Smooth muscle cell (in vitro differentiated cells): Measurements from ENCODE around the gene ZGLP1. TPM values are rescaled to one million over a fixed set of nuclear protein-coding genes. Genes with fewer than 3 reads are reported as not detected.

Experiments used
- DNase-seq: peaks from one replicate; lab custom pipeline; 2025; ENCODE audit not compliant: unreplicated experiment; lab: John Stamatoyannopoulos, UW
- H2AFZ ChIP-seq: fragments of 200-600 bp; sonication (generic); 2 replicates; pipeline ENCODE4 v1.6.0; 2016; ENCODE audit warnings: antibody characterized with exemption, low read depth, mild to moderate bottlenecking
- H3F3A ChIP-seq: fragments of 200-600 bp; sonication (generic); 2 replicates; pipeline ENCODE4 v1.6.0; 2017; ENCODE audit warnings: antibody characterized with exemption, low read depth
- H3K27ac ChIP-seq: fragments of 200-600 bp; sonication (generic); 2 replicates; pipeline ENCODE4 v1.5.1; 2016; ENCODE audit warnings: low read depth, mild to moderate bottlenecking
- H3K27me3 ChIP-seq: fragments of 200-600 bp; sonication (generic); 2 replicates; pipeline ENCODE4 v1.6.1; 2016; ENCODE audit warnings: low read depth, mild to moderate bottlenecking
- H3K36me3 ChIP-seq: fragments of 200-600 bp; sonication (generic); 2 replicates; pipeline ENCODE4 v1.5.1; 2016; ENCODE audit warnings: low read depth
- H3K4me1 ChIP-seq: fragments of 200-600 bp; sonication (generic); 2 replicates; pipeline ENCODE4 v1.5.1; 2016; ENCODE audit warnings: low read depth
- H3K4me2 ChIP-seq: fragments of 200-600 bp; sonication (generic); 2 replicates; pipeline ENCODE4 v1.6.0; 2016; ENCODE audit warnings: mild to moderate bottlenecking
- H3K4me3 ChIP-seq: fragments of 200-600 bp; sonication (generic); 2 replicates; pipeline ENCODE4 v1.5.1; 2016; ENCODE audit warnings: mild to moderate bottlenecking
- H3K79me2 ChIP-seq: fragments of 200-600 bp; sonication (generic); 2 replicates; pipeline ENCODE4 v1.6.0; 2016; ENCODE audit warnings: low read depth, mild to moderate bottlenecking
- H3K9ac ChIP-seq: fragments of 200-600 bp; sonication (generic); 2 replicates; pipeline ENCODE4 v1.6.0; 2016; ENCODE audit warnings: low read depth
- H3K9me3 ChIP-seq: fragments of 200-600 bp; sonication (generic); replicated peaks from 2 replicates; pipeline ENCODE4 v1.5.1; 2016; ENCODE audit warnings: low read depth
- H4K20me1 ChIP-seq: fragments of 200-600 bp; sonication (generic); 2 replicates; pipeline ENCODE4 v1.6.0; 2016; ENCODE audit warnings: low read depth
- WGBS: methylation state at CpG from one replicate; pipeline ENCODE4 v1.1.7; 2016; ENCODE audit warnings: low lambda C conversion rate; 5-methylcytosine and 5-hydroxymethylcytosine counted together
- polyA plus RNA-seq: library from polyadenylated mRNA; unstranded; fragments of >200 nt; fragmentation: Nextera tagmentation; extraction: Ambion mirVana; gene quantifications from 2 replicates; pipeline ENCODE4 v1.2.1, GENCODE V29; 2016
- total RNA-seq: library from RNA; depleted of rRNA; stranded (reverse); fragments of >200 nt; gene quantifications from 2 replicates; pipeline ENCODE4 v1.2.3, GENCODE V29; 2014
- TF ChIP-seq, protein P1 (sequence below): fragments of 200-600 bp; sonication (generic); IDR thresholded peaks from 2 replicates; pipeline ENCODE4 v1.5.1; 2017; ENCODE audit warnings: borderline replicate concordance, mild to moderate bottlenecking, antibody characterized with exemption; ENCODE audit not compliant: insufficient read depth, poor library complexity, severe bottlenecking

The ZGLP1 gene
- total and polyA plus RNA-seq, 2 experiments from 2014 or later = 2.9 to 4.8 TPM

DNA sequence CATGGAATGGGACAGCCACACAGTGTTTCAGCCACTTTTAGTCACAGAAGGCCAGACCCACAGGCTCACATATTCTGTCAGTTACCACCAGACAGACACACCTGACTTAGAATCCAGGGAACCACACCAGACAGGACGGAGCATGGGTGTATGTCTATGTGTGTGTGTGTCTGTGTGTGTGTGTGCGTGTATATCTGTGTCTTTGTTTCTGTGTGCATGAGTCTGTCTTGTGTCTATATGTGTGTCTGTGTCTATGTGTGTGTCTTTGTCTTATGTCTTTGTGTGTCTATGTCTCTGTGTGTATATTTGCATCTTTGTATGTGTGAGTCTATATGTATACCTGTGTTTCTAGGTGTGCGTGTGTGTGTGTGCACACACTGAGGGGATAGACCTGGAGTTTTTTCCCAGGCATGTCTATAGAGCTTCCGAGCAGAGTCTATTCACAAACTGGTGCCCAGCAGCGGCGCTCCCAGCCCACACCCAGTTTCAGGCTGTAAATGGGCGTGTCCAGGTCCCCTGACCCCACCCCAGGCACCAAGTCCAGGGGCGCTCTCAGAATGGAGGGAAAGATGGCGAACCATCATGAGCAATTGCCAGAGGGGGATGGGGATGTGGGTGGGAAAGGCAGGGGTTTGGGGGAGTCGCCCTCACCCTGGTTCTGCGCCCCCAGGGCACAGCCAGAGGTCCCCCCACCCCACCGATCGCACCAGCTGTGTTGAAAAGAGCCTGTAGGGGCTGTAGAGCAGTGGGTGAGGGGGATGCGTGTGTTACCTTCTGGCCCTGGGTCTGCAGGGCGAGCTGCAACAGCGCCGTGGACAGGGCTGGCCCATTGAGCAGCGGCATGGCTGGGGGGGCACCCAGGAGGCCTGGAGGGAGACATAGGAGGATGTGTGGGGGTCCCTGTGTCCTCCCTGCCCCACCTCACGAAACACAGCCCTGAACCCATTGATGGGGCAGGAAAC, 12.5 kb upstream of the ZGLP1 start:
- H3K9me3 ChIP-seq = no peaks in the 10 kb centered on the region
- H3K27me3 ChIP-seq = no peaks in the 10 kb centered on the region
- peaks cover 11% of the 10 kb centered on the region for H4K20me1 ChIP-seq
- 97% methylated on average over 17 of the region's 19 CpGs for WGBS
- H3K9ac ChIP-seq = no peak overlapping the region
- H3K4me3 ChIP-seq = no peak overlapping the region
- DNase-seq = no peak
- TF ChIP-seq, protein P1, sequence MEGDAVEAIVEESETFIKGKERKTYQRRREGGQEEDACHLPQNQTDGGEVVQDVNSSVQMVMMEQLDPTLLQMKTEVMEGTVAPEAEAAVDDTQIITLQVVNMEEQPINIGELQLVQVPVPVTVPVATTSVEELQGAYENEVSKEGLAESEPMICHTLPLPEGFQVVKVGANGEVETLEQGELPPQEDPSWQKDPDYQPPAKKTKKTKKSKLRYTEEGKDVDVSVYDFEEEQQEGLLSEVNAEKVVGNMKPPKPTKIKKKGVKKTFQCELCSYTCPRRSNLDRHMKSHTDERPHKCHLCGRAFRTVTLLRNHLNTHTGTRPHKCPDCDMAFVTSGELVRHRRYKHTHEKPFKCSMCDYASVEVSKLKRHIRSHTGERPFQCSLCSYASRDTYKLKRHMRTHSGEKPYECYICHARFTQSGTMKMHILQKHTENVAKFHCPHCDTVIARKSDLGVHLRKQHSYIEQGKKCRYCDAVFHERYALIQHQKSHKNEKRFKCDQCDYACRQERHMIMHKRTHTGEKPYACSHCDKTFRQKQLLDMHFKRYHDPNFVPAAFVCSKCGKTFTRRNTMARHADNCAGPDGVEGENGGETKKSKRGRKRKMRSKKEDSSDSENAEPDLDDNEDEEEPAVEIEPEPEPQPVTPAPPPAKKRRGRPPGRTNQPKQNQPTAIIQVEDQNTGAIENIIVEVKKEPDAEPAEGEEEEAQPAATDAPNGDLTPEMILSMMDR = no peak
- no peak overlapping the region for H2AFZ ChIP-seq
- no peaks in the 10 kb centered on the region for H3K4me1 ChIP-seq
- no peak overlapping the region for H3K27ac ChIP-seq
- H3K79me2 ChIP-seq = no peaks in the 10 kb centered on the region
- peaks cover 7% of the 10 kb centered on the region for H3F3A ChIP-seq
- no peaks in the 10 kb centered on the region for H3K36me3 ChIP-seq
- H3K4me2 ChIP-seq = no peak overlapping the region

GRCh38 chr19:10321417-10321797, 11.8 kb upstream of the ZGLP1 start:
- Histone ChIP-seq H3K36me3 (no peaks in the 10 kb centered on the region), H3K9me3 (no peaks in the 10 kb centered on the region), H3K27ac (no peak overlapping the region), H3K9ac (no peak overlapping the region), H3K4me3 (no peak overlapping the region), H3F3A (peaks cover 7% of the 10 kb centered on the region), H3K27me3 (no peaks in the 10 kb centered on the region), H3K4me1 (no peaks in the 10 kb centered on the region), H3K4me2 (no peak overlapping the region), H4K20me1 (peaks cover 6% of the 10 kb centered on the region), H3K79me2 (no peaks in the 10 kb centered on the region), H2AFZ (no peak overlapping the region)
- 99% methylated on average over 11 of the region's 11 CpGs for WGBS
- DNase-seq = no peak
- TF ChIP-seq, protein P1 = no peak

DNA sequence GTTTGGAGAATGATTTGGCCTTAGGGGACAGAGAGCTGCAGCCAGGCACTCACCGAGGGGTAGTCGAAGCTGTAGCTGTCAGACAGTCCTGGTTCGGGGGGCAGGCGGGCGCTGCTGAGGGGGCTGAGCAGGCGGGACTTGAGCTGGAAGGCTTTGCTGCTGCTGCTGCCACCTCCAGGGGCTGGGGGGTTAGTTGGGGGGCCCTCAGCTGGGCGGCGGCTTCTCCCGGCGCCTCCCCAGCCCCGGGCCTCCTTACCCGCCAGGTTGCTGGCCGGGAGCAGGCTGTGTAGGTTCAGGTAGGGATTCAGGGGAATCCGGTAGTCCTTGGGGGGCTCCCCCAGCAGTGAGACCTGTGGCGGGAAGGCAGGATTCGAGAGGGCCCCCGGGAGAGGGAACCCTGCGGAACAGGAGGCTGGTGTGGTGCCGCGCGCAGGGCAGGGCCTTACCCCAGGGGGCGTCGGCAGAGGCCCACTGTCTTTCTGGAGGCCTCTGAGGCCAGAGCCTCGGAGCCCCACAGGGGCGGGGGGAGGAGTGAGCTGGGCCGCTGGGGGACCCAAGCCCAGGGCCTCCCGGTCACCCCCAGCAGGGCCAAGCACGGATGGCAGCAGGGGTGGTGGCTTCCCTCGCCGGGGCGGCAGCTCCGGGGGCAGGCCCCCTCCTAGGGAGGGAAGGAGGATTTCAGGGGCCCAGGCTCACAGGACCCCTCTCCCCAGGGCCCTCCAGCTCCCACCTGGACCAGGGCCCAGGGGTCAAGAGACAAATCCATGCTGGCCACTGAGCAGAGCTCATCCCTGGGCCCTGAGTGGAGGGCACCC, 11.2 kb upstream of the ZGLP1 start:
- no peak overlapping the region for H3K9ac ChIP-seq
- H2AFZ ChIP-seq = no peak overlapping the region
- no peak overlapping the region for H3K27ac ChIP-seq
- no peak for DNase-seq
- H3F3A ChIP-seq = peaks cover 7% of the 10 kb centered on the region
- no peaks in the 10 kb centered on the region for H3K9me3 ChIP-seq
- peaks cover 2% of the 10 kb centered on the region for H4K20me1 ChIP-seq
- H3K36me3 ChIP-seq = no peaks in the 10 kb centered on the region
- no peaks in the 10 kb centered on the region for H3K27me3 ChIP-seq
- TF ChIP-seq, protein P1 = no peak
- no peak overlapping the region for H3K4me3 ChIP-seq
- WGBS = 97% methylated on average over 28 of the region's 32 CpGs
- no peaks in the 10 kb centered on the region for H3K79me2 ChIP-seq
- H3K4me2 ChIP-seq = no peak overlapping the region
- H3K4me1 ChIP-seq = no peaks in the 10 kb centered on the region
